Skin of body (tissue), 2 donors: ENCODE results near the gene ARGFX. TPM values are rescaled to one million over a fixed set of nuclear protein-coding genes. Genes with fewer than 3 reads are reported as not detected.
"Not testable (repeated sequence)": the region's sequence is repeated elsewhere in the genome, so short reads cannot be mapped to it uniquely, and the experiment has no call there.

ENCODE experiments used
- DNase-seq: peaks from one replicate; lab custom pipeline; 2025; lab: John Stamatoyannopoulos, UW
- total RNA-seq: library from RNA; depleted of rRNA; stranded (reverse); fragments of >200 nt; gene quantifications from one replicate; pipeline ENCODE4 v1.2.3, GENCODE V29; 2014

ARGFX gene
- total RNA-seq, 1 donor from 2014 or later = not detected

- not testable (repeated sequence) for DNase-seq
Observed at GRCh38 chr3:121599900-121600299, 32.2 kb downstream of the ARGFX start.

- no peak for DNase-seq
Observed at GRCh38 chr3:121601212-121601812, 33.6 kb downstream of the ARGFX start.

- no peak for DNase-seq
Observed at GRCh38 chr3:121604759-121605158, 37.0 kb downstream of the ARGFX start.

- no peak for DNase-seq
Observed at GRCh38 chr3:121606106-121606505, 38.4 kb downstream of the ARGFX start.

Other genes starting within 250 kb of the ARGFX start
- 3.7 TPM for gene POLQ, start 22.0 kb upstream of the ARGFX start, total RNA-seq
- 0.59 TPM for gene FBXO40, start 25.4 kb downstream of the ARGFX start, total RNA-seq
- gene HCLS1, start 93.0 kb downstream of the ARGFX start, total RNA-seq = 9.1 TPM
- gene GOLGB1, start 181.8 kb downstream of the ARGFX start, total RNA-seq = 51.3 TPM